Brain microvascular endothelial cell (primary cell): Measurements from ENCODE around the gene NGEF.

Experiments used
- DNase-seq: peaks from one replicate; pipeline ENCODE4 v3.0.0-alpha.2; 2020
- H3K27ac ChIP-seq: fragments of 250-450 bp; sonication (Bioruptor Pico); 2 replicates; pipeline ENCODE4 v1.5.1; 2020; ENCODE audit warnings: mild to moderate bottlenecking, moderate library complexity
- H3K27me3 ChIP-seq: fragments of 250-450 bp; sonication (Bioruptor Pico); replicated peaks from 2 replicates; pipeline ENCODE4 v1.5.1; 2020; ENCODE audit warnings: mild to moderate bottlenecking
- H3K36me3 ChIP-seq: fragments of 250-450 bp; sonication (Bioruptor Pico); replicated peaks from 2 replicates; pipeline ENCODE4 v1.5.1; 2020; ENCODE audit warnings: mild to moderate bottlenecking
- H3K4me3 ChIP-seq: 2 replicates; pipeline ENCODE4 v1.5.1; 2011; ENCODE audit warnings: low read depth, mild to moderate bottlenecking, control low read depth, low read length, moderate library complexity
- in situ Hi-C: cut with HindIII; loops from 2 replicates; pipeline ENCODE4 v1.10.0; 2017; ENCODE audit warnings: low sequenced_read_pairs, low pct_ligation_motif_present
- TF ChIP-seq, protein P1 (sequence below): IDR thresholded peaks from 2 replicates; pipeline ENCODE4 v1.5.1; 2011; ENCODE audit warnings: low read depth, mild to moderate bottlenecking, moderate library complexity, low read length, control low read depth, inconsistent platforms; ENCODE audit errors: missing control alignments

Gene NGEF

DNA sequence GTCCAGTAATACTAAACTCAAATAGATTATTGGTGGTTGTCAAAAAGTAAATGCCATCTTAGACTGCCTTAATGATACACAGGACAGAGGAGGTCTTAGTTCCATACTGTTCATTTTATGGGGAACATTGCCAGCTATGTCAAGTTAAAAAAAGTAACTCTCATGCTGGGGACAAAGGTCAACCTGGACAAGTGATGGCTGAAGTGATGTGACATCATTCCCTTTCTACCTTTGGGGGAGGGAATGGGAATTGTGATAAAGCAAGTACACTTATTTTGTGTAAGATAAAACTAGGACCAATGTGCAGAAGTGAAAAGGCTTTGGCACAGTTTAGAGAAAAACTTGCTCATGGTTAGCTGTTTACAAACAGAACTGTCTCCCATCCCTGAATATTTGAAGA, 167.0 kb downstream of the NGEF start:
- H3K27me3 ChIP-seq = no peaks in the 10 kb centered on the region
- in situ Hi-C loops = no loop called here
- H3K36me3 ChIP-seq = peaks cover 49% of the 10 kb centered on the region
- DNase-seq = no peak
- H3K4me3 ChIP-seq = no peak overlapping the region
- H3K27ac ChIP-seq = no peak overlapping the region
- TF ChIP-seq, protein P1, sequence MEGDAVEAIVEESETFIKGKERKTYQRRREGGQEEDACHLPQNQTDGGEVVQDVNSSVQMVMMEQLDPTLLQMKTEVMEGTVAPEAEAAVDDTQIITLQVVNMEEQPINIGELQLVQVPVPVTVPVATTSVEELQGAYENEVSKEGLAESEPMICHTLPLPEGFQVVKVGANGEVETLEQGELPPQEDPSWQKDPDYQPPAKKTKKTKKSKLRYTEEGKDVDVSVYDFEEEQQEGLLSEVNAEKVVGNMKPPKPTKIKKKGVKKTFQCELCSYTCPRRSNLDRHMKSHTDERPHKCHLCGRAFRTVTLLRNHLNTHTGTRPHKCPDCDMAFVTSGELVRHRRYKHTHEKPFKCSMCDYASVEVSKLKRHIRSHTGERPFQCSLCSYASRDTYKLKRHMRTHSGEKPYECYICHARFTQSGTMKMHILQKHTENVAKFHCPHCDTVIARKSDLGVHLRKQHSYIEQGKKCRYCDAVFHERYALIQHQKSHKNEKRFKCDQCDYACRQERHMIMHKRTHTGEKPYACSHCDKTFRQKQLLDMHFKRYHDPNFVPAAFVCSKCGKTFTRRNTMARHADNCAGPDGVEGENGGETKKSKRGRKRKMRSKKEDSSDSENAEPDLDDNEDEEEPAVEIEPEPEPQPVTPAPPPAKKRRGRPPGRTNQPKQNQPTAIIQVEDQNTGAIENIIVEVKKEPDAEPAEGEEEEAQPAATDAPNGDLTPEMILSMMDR = no peak

DNA sequence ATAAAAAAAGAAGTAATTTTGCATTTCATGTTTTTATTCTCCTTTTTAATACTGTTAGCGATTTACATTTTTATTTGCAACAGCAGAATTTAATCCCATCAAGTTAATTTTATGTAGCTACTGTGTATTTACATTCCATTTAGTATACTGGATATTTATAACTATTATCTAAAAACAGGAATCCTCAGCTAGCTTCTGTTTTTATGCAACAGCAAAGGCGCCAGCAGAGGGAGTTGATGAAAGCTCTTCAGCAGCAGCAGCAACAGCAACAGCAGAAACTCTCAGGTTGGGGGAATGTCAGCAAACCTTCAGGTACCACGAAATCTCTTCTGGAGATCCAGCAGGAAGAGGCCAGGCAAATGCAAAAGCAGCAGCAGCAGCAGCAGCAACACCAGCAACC, 169.2 kb downstream of the NGEF start:
- H3K27me3 ChIP-seq = no peaks in the 10 kb centered on the region
- TF ChIP-seq, protein P1 = peak; percentile 43
- no peak overlapping the region for H3K4me3 ChIP-seq
- in situ Hi-C loops = no loop called here
- DNase-seq = no peak
- H3K36me3 ChIP-seq = peaks cover 47% of the 10 kb centered on the region
- no peak overlapping the region for H3K27ac ChIP-seq

DNA sequence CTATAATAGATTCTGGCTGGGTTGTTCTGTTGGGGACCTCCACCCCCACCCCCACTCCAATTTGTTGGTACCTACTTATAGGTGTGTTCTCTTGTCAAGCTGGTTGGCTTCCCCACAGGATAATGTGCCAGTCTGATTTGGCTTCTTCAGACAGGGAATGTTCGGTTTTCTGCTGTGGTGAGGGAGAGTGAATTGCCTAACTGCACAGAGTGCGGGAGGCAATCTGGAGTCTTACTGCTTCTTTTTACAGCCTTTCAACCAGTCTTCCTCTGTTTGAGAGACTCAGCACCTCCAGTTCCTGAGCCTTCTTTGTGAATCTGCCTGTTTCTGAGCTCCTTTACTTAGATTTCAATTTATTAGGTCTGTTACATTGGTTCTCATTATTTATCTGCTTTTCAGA, 170.4 kb downstream of the NGEF start:
- no peak overlapping the region for H3K27ac ChIP-seq
- no peaks in the 10 kb centered on the region for H3K27me3 ChIP-seq
- TF ChIP-seq, protein P1 = no peak
- H3K4me3 ChIP-seq = no peak overlapping the region
- no peak for DNase-seq
- peaks cover 36% of the 10 kb centered on the region for H3K36me3 ChIP-seq
- in situ Hi-C loops = no loop called here

DNA sequence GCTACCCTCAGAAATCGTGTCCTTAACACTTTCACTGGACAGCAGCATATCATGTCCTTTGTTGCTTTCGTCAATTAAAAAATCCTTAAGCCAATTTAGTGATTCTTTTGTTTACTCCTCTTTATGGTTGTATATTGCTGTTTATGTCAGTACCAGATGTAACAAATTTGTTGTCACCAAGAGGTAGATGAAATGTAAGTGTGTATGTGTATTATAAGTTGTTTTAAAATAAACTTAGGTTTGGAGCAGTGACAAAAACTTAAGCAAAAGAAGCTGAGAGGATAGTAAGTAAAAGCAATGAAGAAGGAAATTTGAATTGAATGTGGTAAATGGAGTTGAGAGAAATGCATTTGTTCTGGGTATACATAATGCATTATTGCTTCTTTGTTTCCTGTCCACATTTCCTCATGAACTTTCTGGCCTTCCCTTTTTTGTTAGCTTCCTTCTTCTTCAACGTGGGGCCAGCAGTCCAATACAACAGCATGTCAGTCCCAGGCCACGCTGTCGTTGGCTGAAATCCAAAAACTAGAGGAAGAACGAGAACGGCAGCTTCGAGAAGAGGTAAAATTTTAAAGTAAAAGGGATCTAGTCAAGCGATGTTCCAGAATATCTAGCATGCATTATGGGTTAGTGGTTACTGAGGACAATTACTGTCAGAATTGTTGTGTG, 173.5 kb downstream of the NGEF start:
- Histone ChIP-seq H3K36me3 (peaks cover 18% of the 10 kb centered on the region), H3K4me3 (no peak overlapping the region), H3K27me3 (no peaks in the 10 kb centered on the region), H3K27ac (no peak overlapping the region)
- TF ChIP-seq, protein P1 = no peak
- DNase-seq = no peak
- in situ Hi-C loops = no loop called here

DNA sequence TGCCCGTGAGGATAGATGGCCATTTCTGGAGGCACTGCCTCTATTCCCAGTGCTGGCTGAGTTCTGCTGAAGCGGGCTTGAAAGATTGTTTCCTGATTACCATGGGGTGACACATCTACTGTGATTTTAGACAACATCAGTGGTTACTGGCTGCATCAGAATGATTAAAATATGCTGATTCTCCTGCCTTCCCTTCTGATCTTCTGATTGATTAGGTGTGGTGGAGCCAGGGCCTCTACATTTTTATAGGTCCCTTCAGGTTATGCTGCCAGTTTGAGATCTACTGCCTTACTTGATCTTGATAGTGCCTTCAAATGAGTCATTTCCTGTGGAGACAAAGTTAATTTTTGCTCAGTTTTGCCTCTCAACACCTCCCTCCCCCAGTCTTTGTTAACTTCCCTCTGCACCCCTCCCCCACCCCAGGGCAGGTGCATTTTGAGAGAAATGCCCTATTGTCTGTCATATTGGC, 174.6 kb downstream of the NGEF start:
- DNase-seq = peak; percentile 6
- in situ Hi-C loops = no loop called here
- no peak overlapping the region for H3K27ac ChIP-seq
- H3K36me3 ChIP-seq = peaks cover 18% of the 10 kb centered on the region
- TF ChIP-seq, protein P1 = no peak
- no peak overlapping the region for H3K4me3 ChIP-seq
- no peaks in the 10 kb centered on the region for H3K27me3 ChIP-seq

DNA sequence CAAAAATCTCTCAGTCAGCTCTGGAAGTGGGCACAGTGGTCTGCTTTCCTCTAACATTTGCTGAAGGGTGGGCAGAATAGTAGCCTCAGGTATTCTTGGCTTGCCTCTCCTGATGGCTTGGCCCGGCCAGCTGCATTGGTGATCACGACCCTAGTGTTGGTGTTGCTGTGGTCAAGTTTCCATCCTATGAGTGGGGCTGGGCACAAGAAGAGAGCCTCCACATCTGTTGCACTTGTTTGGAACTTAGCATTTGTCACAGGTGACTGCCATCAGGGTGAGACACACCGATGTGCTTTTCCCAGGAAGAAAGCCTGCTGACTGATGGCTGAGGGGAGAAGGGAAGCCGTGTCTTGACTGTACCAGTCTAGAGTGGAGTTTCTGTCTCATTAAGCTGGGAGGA, 176.1 kb downstream of the NGEF start:
- Histone ChIP-seq H3K36me3 (peaks cover 27% of the 10 kb centered on the region), H3K27ac (no peak overlapping the region), H3K4me3 (no peak overlapping the region), H3K27me3 (no peaks in the 10 kb centered on the region)
- no peak for DNase-seq
- in situ Hi-C loops = no loop called here
- TF ChIP-seq, protein P1 = no peak
